Measurements from ENCODE around the gene FAM3B.

Gene FAM3B

GRCh38 chr21:41318218-41318617, 1.6 kb downstream of the FAM3B start:
- DNase-seq = no peak

GRCh38 chr21:41319273-41319672, 2.7 kb downstream of the FAM3B start:
- DNase-seq = no peak

GRCh38 chr21:41321211-41321907, 4.8 kb downstream of the FAM3B start:
- DNase-seq = no peak

GRCh38 chr21:41321908-41322495, 5.4 kb downstream of the FAM3B start:
- DNase-seq = peak in 1 of 51 donors; percentile 1

GRCh38 chr21:41322496-41323382, 6.1 kb downstream of the FAM3B start:
- DNase-seq = no peak

GRCh38 chr21:41325138-41325912, 8.7 kb downstream of the FAM3B start:
- no peak for DNase-seq

- DNase-seq = no peak
Observed at GRCh38 chr21:41326414-41327080, 9.9 kb downstream of the FAM3B start.

GRCh38 chr21:41327753-41328152, 11.2 kb downstream of the FAM3B start:
- DNase-seq = no peak

GRCh38 chr21:41328660-41329607, 12.3 kb downstream of the FAM3B start:
- no peak for DNase-seq

- no peak for DNase-seq
Observed at GRCh38 chr21:41333752-41334151, 17.2 kb downstream of the FAM3B start.

GRCh38 chr21:41337515-41337914, 20.9 kb downstream of the FAM3B start:
- no peak for DNase-seq

- no peak for DNase-seq
Observed at GRCh38 chr21:41338455-41338854, 21.9 kb downstream of the FAM3B start.

GRCh38 chr21:41342035-41342434, 25.4 kb downstream of the FAM3B start:
- no peak for DNase-seq

GRCh38 chr21:41344146-41344545, 27.5 kb downstream of the FAM3B start:
- no peak for DNase-seq

GRCh38 chr21:41345356-41345755, 28.8 kb downstream of the FAM3B start:
- DNase-seq = no peak

GRCh38 chr21:41345934-41346685, 29.5 kb downstream of the FAM3B start:
- DNase-seq = no peak

- DNase-seq = no peak
Observed at GRCh38 chr21:41346758-41347157, 30.2 kb downstream of the FAM3B start.

GRCh38 chr21:41348434-41348833, 31.8 kb downstream of the FAM3B start:
- DNase-seq = no peak

GRCh38 chr21:41349126-41349525, 32.5 kb downstream of the FAM3B start:
- DNase-seq = peak in 1 of 51 donors; percentile 29
